Body of pancreas (tissue), 4 donors: ENCODE data around the gene RBM33. TPM values are rescaled to one million over a fixed set of nuclear protein-coding genes. Genes with fewer than 3 reads are reported as not detected.

Source experiments
- ATAC-seq: fragments of 150-250 bp; one replicate; pipeline ENCODE4 v1.9.1; 2016
- DNase-seq, 4 donors: peaks; one replicate each; pipeline ENCODE4 v3.0.0-alpha.2; 2019
- H3K27ac ChIP-seq, 4 donors: fragments of 200-600 bp; sonication (generic); 1 replicate in 3 of 4; 2 replicates in 1 of 4; pipeline versions ENCODE4 v1.5.1 to v1.6.1; 2016 to 2019; ENCODE audit warnings: mild to moderate bottlenecking in 1 of 4, mixed read lengths in 1 of 4, moderate library complexity in 1 of 4
- H3K27me3 ChIP-seq, 2 donors: fragments of 200-600 bp; sonication (generic); one replicate each; pipeline ENCODE4 v1.6.0; 2016; ENCODE audit warnings: mild to moderate bottlenecking in 1 of 2
- H3K36me3 ChIP-seq, 2 donors: fragments of 200-600 bp; sonication (generic); replicated peaks in 1 of 2; 2 replicates each; pipeline ENCODE4 v1.5.1; 2016; ENCODE audit warnings: low read depth in 2 of 2; ENCODE audit not compliant: insufficient read depth in 1 of 2
- H3K4me1 ChIP-seq: fragments of 200-600 bp; sonication (generic); one replicate; pipeline ENCODE4 v1.6.0; 2016
- H3K4me3 ChIP-seq, 2 donors: fragments of 200-600 bp; sonication (generic); 1 replicate in 1 of 2; 2 replicates in 1 of 2; pipeline ENCODE4 v1.5.1; 2016 to 2019
- H3K9me3 ChIP-seq, 3 donors: fragments of 200-600 bp; sonication (generic); 1 replicate in 2 of 3; 2 replicates in 1 of 3; pipeline ENCODE4 v1.5.1; 2016
- CTCF ChIP-seq, 7 experiments: fragments of 450-650 bp in 4 of 7; fragments of 200-600 bp in 3 of 7; sonication (generic) in 3 of 7; IDR thresholded peaks; one replicate each; pipeline ENCODE4 v1.5.1; 2016 to 2019; ENCODE audit warnings: antibody characterized with exemption in 7 of 7
- POLR2A ChIP-seq, 3 donors: fragments of 450-650 bp; IDR thresholded peaks; one replicate each; pipeline ENCODE4 v1.6.1; 2016; ENCODE audit warnings: antibody characterized with exemption in 3 of 3, mild to moderate bottlenecking in 2 of 3
- WGBS, 2 donors: methylation state at CpG; one replicate each; pipeline ENCODE4 v1.1.5; 2017; 5-methylcytosine and 5-hydroxymethylcytosine counted together
- intact Hi-C: fragments of 100-400 bp; cut with DNase I; formaldehyde crosslinking; loops from one replicate; pipeline ENCODE4 v1.15.1; 2023
- total RNA-seq, 2 donors: library from RNA; depleted of rRNA; stranded (reverse); fragments of >200 nt; gene quantifications; one replicate each; pipeline ENCODE4 v1.1.0, GENCODE V29; 2016

Gene RBM33
- total RNA-seq, 2 donors from 2014 or later, result 30.6 to 78.4 TPM

DNA sequence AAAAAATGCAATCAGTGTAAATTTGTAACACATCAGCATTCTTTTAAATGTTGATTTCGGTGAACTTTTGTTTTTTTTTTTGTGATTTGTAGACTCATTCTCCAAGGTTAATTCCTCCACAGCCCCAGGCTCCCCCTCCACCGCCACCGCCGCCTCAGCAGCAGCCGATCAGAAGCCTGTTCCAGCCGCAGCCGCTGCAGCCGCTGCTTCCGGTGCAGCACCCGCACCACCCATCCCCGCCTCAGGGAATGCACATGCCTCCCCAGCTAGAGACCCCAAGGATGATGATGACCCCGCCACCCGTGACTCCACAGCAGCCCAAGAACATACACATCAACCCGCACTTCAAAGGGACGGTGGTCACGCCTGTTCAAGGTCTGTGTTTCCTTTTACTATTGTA lies 66.6 kb downstream of the RBM33 start:
- no peak for ATAC-seq
- 95 to 97% methylated on average over 16 of the region's 16 CpGs for WGBS, 2 donors
- Histone ChIP-seq H3K27ac (no peak overlapping the region), H3K27me3 (no peaks in the 10 kb centered on the region), H3K4me1 (peaks cover 52% of the 10 kb centered on the region), H3K36me3 (peaks cover 0 to 20% of the 10 kb centered on the region in 2 donors), H3K9me3 (no peaks in the 10 kb centered on the region), H3K4me3 (no peak overlapping the region)
- no peak for TF ChIP-seq POLR2A (IDR thresholded peaks at IDR 0.05)
- TF ChIP-seq CTCF (IDR thresholded peaks at IDR 0.05), result no peak
- DNase-seq, result no peak
- intact Hi-C loops, result no loop called here

- 32 to 38% methylated on average over 10 of the region's 10 CpGs for WGBS, 2 donors
- H3K4me1 ChIP-seq, result peaks cover 61% of the 10 kb centered on the region
- DNase-seq (peak; percentile 82 to 88 (median 86)), ATAC-seq (peak; percentile 89)
- peak overlapping the region in 3 of 4 donors; percentile 38 to 68 (median 58) for H3K27ac ChIP-seq
- intact Hi-C loops, result no loop called here
- TF ChIP-seq POLR2A (IDR thresholded peaks at IDR 0.05) (no peak), CTCF (IDR thresholded peaks at IDR 0.05) (no peak)
- no peak overlapping the region for H3K4me3 ChIP-seq
- no peaks in the 10 kb centered on the region for H3K27me3 ChIP-seq
- peaks cover 0 to 12% of the 10 kb centered on the region in 2 donors for H3K36me3 ChIP-seq
- no peaks in the 10 kb centered on the region for H3K9me3 ChIP-seq
Measured at GRCh38 chr7:155713384-155713783, 68.9 kb downstream of the RBM33 start.

DNA sequence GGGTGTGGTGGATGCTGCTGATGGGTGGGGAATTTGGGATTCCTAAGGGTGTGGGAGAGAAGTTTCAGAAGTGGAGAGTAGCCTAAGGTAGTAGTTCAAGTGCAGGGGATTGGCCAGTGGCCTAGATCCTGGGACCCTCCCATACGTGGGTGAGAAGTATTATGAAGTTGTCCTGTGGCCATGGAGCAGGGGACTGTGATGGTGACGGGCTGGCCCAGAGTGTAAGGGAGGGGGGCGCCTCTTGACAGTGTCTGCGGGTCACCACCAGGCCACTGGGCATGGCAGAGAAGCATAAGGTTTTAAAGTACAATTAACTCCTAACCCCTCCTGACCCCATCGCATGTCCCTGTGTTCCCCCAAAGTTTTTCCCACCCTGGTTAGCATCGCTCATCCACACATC lies 70.2 kb downstream of the RBM33 start:
- H3K27ac ChIP-seq, result peak overlapping the region; percentile 49 to 68 (median 56)
- TF ChIP-seq POLR2A (IDR thresholded peaks at IDR 0.05) (no peak), CTCF (IDR thresholded peaks at IDR 0.05) (no peak)
- DNase-seq (no peak), ATAC-seq (no peak)
- H3K27me3 ChIP-seq, result no peaks in the 10 kb centered on the region
- H3K4me1 ChIP-seq, result peaks cover 55% of the 10 kb centered on the region
- H3K4me3 ChIP-seq, result no peak overlapping the region
- intact Hi-C loops, result no loop called here
- no peaks in the 10 kb centered on the region for H3K9me3 ChIP-seq
- 88 to 94% methylated on average over 6 of the region's 6 CpGs for WGBS, 2 donors
- H3K36me3 ChIP-seq, result peaks cover 0 to 10% of the 10 kb centered on the region in 2 donors

- no peak for TF ChIP-seq POLR2A (IDR thresholded peaks at IDR 0.05)
- no peak for TF ChIP-seq CTCF (IDR thresholded peaks at IDR 0.05)
- intact Hi-C loops, result no loop called here
- no peaks in the 10 kb centered on the region for H3K27me3 ChIP-seq
- 57 to 58% methylated on average over 11 of the region's 11 CpGs for WGBS, 2 donors
- peak overlapping the region; percentile 49 to 68 (median 56) for H3K27ac ChIP-seq
- H3K9me3 ChIP-seq, result no peaks in the 10 kb centered on the region
- no peak overlapping the region for H3K4me3 ChIP-seq
- peaks cover 49% of the 10 kb centered on the region for H3K4me1 ChIP-seq
- DNase-seq, result peak in 1 of 4 donors; percentile 59
- ATAC-seq, result peak; percentile 60
- peaks cover 0 to 10% of the 10 kb centered on the region in 2 donors for H3K36me3 ChIP-seq
Measured at GRCh38 chr7:155715111-155715805, 70.8 kb downstream of the RBM33 start.
